Fibroblast of peridontal ligament (primary cell): ENCODE results near the gene CCDC92.

Experiments used
- DNase-seq: peaks from one replicate; pipeline ENCODE4 v3.0.0-alpha.2; 2010; ENCODE audit errors: extremely low read depth

Gene CCDC92, protein sequence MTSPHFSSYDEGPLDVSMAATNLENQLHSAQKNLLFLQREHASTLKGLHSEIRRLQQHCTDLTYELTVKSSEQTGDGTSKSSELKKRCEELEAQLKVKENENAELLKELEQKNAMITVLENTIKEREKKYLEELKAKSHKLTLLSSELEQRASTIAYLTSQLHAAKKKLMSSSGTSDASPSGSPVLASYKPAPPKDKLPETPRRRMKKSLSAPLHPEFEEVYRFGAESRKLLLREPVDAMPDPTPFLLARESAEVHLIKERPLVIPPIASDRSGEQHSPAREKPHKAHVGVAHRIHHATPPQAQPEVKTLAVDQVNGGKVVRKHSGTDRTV

DNA sequence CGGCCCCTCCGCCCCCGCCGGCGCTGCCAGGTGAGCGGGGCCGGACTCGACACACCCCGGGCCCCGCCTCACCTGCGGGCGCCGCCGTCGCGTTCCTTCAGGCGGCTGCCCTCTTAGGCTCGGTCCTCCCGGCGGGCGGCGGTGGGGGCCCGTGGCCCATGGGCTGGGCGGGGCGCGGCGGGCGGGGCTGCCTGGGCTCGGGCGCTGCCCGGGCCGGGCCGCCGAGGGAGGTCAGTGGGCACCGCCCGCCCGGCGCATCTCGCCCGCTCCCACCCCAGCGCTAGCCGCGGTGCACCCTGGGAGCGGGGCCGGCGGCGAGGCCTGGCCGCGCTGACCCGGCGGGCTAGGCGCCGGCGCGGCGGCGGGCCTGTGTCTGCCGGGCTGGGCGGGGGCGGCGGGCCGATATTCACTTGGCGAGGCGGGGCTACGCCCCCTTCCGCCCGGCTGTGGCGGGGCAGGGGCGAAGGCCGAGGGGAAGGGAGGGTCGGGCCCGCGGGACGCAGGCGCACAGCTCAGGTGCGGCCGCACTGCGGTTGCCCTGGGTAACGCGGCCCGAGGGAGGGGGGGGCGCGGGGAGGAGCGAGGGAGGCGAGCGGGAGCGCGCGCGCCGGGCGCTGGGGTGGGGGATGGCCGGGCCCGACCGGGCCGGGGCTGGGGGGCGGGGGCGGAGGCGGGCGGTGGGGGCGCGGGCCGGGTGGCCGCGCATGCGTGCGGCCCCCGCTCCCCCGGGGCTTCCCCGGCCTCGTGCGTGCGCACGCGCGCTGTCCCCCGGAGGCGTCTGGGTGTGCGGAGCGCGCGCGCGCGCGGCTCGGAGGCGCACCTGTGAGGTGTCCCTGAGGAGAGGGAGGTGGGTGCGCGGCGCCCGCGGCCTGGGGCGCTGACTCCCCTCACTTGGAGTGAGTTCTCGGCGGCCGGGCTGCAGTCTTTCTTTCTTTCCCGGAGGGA, at the start of gene CCDC92, which contains the start of gene ZNF664:
CCDC92 (minus strand) TSS at position 375 of the 945 bp plus-strand sequence. CDS start 28,526 bp downstream, outside the sequence.
ZNF664 (plus strand) TSS at position 759 of the 945 bp plus-strand sequence. CDS start 38,930 bp downstream, outside the sequence.
- DNase-seq, result peak; percentile 84

GRCh38 chr12:124022161-124022560, 49.5 kb upstream of the CCDC92 start:
- no peak for DNase-seq

DNA sequence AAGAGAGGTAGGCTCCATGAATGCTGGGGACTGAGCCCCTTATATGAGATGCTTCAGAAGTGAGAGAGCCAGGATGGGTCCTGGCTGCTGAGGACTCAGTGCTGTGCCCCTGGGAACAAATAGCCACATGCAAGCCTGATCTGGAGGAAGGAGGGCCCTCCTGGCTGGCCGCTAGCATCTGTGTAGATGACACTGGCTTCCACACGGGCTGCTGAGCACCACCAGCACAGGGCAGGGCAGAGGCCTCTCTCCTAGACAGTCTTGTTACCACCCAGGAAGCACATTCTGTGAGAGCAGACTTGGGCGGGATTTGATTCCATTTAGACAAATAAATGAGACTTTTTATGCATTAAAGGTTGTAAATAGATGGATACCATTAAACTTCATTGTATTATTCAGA, 48.4 kb upstream of the CCDC92 start:
- DNase-seq, result no peak

- DNase-seq, result peak; percentile 92
These were observed 47.9 kb upstream of the CCDC92 start for GRCh38 chr12:124020514-124020949.

- DNase-seq, result no peak
These were observed 46.5 kb upstream of the CCDC92 start for GRCh38 chr12:124019115-124019514.

DNA sequence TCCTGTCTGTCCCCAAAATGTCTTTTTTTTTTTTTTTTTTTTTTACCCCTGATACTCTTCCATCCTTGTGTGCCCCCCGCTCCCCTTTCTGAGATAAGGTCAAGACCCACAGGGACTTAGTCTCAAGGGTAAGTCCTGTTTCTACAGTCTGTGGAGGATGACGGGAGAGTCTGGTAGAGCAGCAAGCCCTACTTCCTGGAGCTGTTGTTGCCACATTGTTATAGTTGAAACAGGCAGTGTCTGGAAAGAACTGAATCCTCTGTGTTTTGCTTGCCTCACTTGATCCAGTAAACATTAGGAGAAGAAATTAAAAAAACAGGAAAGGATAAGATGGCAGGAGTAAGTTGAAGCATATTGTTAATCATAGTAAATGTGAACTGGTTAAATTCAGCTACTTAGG, 45.9 kb upstream of the CCDC92 start:
- DNase-seq, result peak; percentile 35

- no peak for DNase-seq
These were observed 44.4 kb upstream of the CCDC92 start for GRCh38 chr12:124017064-124017463.

DNA sequence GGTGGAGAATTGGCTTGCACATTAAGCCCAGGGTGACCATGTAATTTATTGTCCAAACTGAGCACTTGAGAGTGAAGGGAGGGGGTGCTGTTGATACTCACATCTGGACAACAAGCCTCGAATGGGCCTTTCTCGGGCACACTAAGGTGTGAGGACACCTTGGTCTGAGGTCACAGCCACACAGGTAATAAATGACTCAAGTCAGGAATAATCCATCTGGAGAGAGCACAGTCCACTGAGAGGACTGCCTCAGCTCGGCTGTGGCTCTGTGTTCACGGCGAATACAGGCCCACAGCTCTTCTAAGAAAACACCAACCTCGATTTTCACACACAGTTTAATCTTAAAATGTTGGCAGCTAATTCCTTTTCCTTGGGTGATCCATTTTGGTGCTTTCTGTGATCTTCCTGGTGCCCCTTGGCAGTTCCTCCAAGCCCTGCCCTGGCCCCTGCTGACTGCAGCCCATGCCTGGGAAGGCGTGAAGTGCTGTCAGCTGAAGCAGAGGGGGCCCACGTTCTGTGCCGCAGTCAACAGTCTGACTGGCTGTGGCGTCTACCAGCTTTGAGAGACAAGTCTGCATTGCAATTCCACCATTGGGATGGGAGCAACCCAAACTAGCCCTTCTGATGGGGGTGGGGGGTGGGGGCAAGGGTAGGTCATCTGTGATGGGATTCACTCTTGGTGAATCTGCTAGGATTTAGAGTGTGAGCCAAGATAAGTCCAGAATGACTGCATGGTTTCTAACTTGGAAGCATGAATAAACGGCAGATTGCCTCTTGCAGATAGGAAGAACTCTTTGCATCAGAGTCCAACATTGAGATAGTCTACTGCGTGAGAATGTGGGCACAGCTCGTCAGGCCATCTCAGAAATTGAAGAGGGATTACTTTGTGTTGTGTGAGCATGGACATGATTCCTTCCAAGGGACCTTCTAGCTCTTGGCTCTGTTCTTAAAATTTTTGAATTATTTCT, 43.1 kb upstream of the CCDC92 start:
- DNase-seq, result no peak

DNA sequence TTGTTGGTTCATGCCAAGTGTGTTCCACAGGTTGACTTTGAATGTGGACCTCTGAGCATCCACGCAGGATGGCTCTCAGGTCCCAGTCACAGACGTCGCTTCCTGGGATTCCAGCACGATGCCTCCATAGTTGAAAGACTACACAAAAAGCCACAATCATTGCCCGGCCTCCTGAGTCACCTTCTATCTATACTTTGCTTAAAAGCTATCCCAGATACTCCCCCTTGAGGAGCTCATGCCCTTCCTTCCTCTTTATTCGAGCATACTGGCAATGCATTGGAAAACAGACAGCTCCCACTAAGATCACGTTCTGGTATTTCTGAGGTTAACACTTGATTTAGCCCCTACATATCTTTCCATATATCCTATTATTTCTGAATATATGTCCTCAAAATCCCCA, 40.4 kb upstream of the CCDC92 start:
- no peak for DNase-seq

DNA sequence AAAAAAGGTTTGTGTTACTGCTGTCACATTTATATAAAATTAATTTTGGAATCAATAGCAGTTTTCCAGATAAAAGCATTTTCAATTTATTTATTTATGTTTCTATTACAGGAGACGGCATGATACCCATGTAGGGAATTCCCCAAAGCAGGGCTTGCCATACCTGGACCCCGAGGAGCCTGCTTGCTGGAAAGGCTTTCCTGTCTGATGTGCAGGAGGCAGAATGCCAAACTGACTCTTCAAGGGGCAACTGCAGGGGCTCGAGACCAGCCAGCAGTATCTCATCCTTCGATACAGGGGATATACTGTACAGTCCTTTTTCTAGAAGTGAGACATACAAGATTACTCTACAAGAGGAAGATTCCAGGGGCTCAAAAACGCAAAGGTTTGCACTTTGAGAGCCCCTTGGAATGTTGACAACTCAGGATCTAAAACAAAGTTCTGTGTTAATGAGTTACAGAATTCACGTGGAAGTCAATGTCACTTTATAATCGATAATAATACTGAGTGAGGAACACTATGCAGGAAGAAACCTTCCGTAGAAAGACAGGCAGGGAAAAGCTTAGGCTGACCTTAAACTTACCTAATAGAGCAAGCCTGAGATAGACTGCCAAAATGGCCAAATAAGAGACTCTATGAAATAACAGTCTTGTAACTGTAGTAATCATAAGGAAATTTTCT, 38.9 kb upstream of the CCDC92 start:
- no peak for DNase-seq

DNA sequence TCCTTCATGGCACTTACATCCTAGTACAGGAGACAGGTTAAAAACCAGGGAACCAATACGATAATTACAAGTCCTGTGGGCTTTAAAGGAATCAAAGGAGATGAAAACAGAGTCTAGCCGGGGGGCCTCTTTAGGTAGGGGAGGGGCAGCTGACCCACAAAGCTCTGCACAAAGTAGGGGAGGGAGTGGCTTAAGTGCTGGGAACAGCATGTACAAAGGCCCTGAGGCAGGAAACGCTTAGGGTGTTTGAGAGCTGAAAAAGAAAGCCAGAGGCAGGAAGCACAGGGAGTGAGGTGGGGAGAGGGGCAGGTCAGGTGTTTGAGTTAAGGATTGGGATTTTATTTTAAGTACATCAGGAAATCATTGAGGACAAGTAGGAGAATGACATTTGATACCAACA, 38.1 kb upstream of the CCDC92 start:
- no peak for DNase-seq

GRCh38 chr12:124009781-124010180, 37.1 kb upstream of the CCDC92 start:
- no peak for DNase-seq

GRCh38 chr12:124008595-124008994, 36.0 kb upstream of the CCDC92 start:
- no peak for DNase-seq

- peak; percentile 67 for DNase-seq
These were observed 35.4 kb upstream of the CCDC92 start for GRCh38 chr12:124007826-124008570.

DNA sequence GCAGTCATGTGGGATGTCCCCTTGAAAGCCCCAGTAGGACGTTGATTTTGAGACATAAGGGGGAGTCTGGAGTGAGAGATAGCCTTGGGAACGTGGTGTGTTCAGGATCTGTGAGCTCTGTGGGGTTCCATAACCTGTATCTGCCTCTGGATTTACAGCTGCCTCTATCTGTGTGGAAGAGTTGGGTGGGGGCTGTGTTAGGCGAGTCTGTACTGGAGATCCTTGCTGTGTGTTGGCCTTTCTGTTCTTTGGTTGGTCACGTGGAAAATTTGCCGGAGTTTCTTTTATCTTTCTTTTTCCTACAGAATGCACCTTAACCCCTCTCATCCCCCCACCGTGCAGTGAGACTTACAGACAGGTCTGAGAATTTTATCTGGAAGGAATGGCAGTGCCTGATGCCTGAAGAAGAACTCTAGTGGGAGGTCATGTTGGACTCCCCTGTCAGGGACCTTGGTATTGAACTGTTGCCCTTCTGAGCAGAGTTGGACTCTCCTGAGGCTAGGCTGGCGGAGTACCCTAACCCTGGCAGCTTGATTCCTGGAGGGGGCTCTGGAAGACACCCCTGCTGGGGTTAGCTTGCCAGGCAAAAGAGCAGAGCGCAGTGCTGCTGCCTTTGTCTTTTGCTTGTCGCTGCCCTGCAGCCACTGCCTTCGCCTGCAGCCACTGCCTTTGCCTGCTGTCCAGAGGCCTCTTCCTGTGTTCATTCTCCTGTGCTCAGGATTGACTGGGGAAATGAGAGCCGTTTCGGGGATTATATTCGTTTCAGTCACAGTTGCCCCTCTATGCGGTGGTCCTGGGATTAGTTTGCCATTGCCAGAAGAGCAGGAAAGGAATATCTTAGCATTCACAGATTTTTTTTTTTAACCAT, 34.4 kb upstream of the CCDC92 start:
- no peak for DNase-seq

- DNase-seq, result no peak
These were observed 33.6 kb upstream of the CCDC92 start for GRCh38 chr12:124006085-124006845.

DNA sequence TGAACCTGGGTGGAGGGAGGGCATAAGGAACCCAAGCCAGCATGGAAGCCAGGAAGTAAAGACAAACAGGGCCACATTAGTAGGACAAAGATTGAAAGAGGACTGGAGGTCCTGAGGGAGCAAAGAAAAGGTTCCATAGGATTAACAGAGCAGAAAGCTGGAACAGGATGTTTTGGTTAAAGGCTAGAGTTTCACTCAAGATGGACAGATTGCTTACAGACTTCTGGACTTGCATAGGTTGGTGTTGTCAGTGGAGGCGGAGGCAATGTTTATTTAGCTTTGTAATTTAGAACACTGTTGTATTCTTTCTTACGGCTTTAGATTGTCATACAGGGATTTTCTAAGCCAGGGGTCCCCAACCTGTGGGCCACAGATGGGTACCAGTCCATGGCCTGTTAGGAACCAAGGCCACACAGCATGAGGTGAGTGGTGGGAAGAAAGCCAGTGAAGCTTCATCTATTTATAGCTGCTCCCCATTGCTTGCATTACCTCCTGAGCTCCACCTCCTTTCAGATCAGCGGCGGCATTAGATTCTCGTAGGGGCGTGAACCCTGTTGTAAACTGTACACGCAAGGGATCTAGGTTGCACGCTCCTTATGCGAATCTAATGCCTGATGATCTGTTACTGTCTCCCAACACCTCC, 31.7 kb upstream of the CCDC92 start:
- DNase-seq, result peak; percentile 40

DNA sequence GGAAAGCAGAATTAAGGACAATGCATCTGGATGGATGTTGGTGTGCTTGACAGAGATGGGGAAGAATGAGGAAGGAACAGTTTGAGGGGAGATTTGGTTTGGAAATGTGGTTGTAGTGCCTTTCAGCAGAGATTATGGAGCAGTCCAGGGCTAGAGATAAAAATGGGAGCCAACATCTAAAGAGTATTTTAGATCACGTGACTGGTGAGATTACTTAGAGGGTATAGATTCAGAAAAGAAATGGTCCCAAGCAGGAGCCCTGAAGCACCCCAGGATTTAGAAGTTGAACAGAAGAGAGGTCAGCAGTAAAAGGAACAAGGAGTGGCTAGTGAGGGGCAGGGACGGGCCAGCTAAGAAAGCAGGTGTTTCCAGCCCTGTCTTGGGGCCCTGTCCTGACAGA, 30.0 kb upstream of the CCDC92 start:
- no peak for DNase-seq
